ENCODE measurements around the gene SIK3.

SIK3 gene

GRCh38 chr11:117045956-117046355, 52.3 kb downstream of the SIK3 start:
- no peak for TF ChIP-seq YY1 (IDR thresholded peaks at IDR 0.05; ENCODE audit: low read depth)
- no peak for TF ChIP-seq CREB1 (IDR thresholded peaks at IDR 0.05; ENCODE audit: low read depth)
- no peak for TF ChIP-seq TAF1 (IDR thresholded peaks at IDR 0.05; ENCODE audit: low read depth)
- no peak for TF ChIP-seq EGR1 (IDR thresholded peaks at IDR 0.05)
- no peak for TF ChIP-seq TCF12 (IDR thresholded peaks at IDR 0.05; ENCODE audit: low read depth)

GRCh38 chr11:117045196-117045595, 53.0 kb downstream of the SIK3 start:
- no peak for TF ChIP-seq RAD21 (IDR thresholded peaks at IDR 0.05; ENCODE audit: low read depth)
- no peak for TF ChIP-seq ZBTB7A (IDR thresholded peaks at IDR 0.05; ENCODE audit: low read depth)
- no peak for TF ChIP-seq REST (IDR thresholded peaks at IDR 0.05; ENCODE audit: low read depth)
- no peak for TF ChIP-seq TAF1 (IDR thresholded peaks at IDR 0.05; ENCODE audit: low read depth)
- TF ChIP-seq FOXM1 (IDR thresholded peaks at IDR 0.05; ENCODE audit: borderline replicate concordance, low read depth), result no peak
- TF ChIP-seq CEBPB (IDR thresholded peaks at IDR 0.05), result no peak
- no peak for TF ChIP-seq MAX (IDR thresholded peaks at IDR 0.05)
- TF ChIP-seq NFIC (IDR thresholded peaks at IDR 0.05), result no peak

- TF ChIP-seq YY1 (IDR thresholded peaks at IDR 0.05; ENCODE audit: low read depth) (no peak), TCF12 (IDR thresholded peaks at IDR 0.05; ENCODE audit: low read depth) (no peak), EP300 (IDR thresholded peaks at IDR 0.05; ENCODE audit: borderline replicate concordance) (no peak), REST (IDR thresholded peaks at IDR 0.05; ENCODE audit: low read depth) (no peak), NFIC (IDR thresholded peaks at IDR 0.05) (no peak), CREB1 (IDR thresholded peaks at IDR 0.05; ENCODE audit: low read depth) (no peak), CEBPB (IDR thresholded peaks at IDR 0.05) (no peak), RAD21 (IDR thresholded peaks at IDR 0.05; ENCODE audit: low read depth) (no peak), TEAD4 (IDR thresholded peaks at IDR 0.05) (no peak), EGR1 (IDR thresholded peaks at IDR 0.05) (no peak), ZBTB7A (IDR thresholded peaks at IDR 0.05; ENCODE audit: low read depth) (no peak), TAF1 (IDR thresholded peaks at IDR 0.05; ENCODE audit: low read depth) (no peak), MAX (IDR thresholded peaks at IDR 0.05) (no peak), USF1 (IDR thresholded peaks at IDR 0.05) (no peak), FOXM1 (IDR thresholded peaks at IDR 0.05; ENCODE audit: borderline replicate concordance, low read depth) (no peak)
Observed at GRCh38 chr11:117044287-117045035, 53.8 kb downstream of the SIK3 start.

GRCh38 chr11:117042689-117043088, 55.5 kb downstream of the SIK3 start:
- TF ChIP-seq YY1 (IDR thresholded peaks at IDR 0.05; ENCODE audit: low read depth) (no peak), TAF1 (IDR thresholded peaks at IDR 0.05; ENCODE audit: low read depth) (no peak), EP300 (IDR thresholded peaks at IDR 0.05; ENCODE audit: borderline replicate concordance) (no peak), EGR1 (IDR thresholded peaks at IDR 0.05) (no peak), RAD21 (IDR thresholded peaks at IDR 0.05; ENCODE audit: low read depth) (no peak), REST (IDR thresholded peaks at IDR 0.05; ENCODE audit: low read depth) (no peak), FOXM1 (IDR thresholded peaks at IDR 0.05; ENCODE audit: borderline replicate concordance, low read depth) (no peak), TEAD4 (IDR thresholded peaks at IDR 0.05) (no peak), ZBTB7A (IDR thresholded peaks at IDR 0.05; ENCODE audit: low read depth) (no peak), CEBPB (IDR thresholded peaks at IDR 0.05) (no peak), TCF12 (IDR thresholded peaks at IDR 0.05; ENCODE audit: low read depth) (no peak), MAX (IDR thresholded peaks at IDR 0.05) (no peak), USF1 (IDR thresholded peaks at IDR 0.05) (no peak), NFIC (IDR thresholded peaks at IDR 0.05) (no peak), CREB1 (IDR thresholded peaks at IDR 0.05; ENCODE audit: low read depth) (no peak)
